ENCODE results near the gene MUC20.

The MUC20 gene

GRCh38 chr3:195701042-195701915 is 19.5 kb upstream of the MUC20 start:
- TF ChIP-seq ZFX (IDR thresholded peaks at IDR 0.05; ENCODE audit: borderline replicate concordance) = no peak
- no peak for TF ChIP-seq CTCF (IDR thresholded peaks at IDR 0.05)
- no peak overlapping the region for H3K27ac ChIP-seq

DNA sequence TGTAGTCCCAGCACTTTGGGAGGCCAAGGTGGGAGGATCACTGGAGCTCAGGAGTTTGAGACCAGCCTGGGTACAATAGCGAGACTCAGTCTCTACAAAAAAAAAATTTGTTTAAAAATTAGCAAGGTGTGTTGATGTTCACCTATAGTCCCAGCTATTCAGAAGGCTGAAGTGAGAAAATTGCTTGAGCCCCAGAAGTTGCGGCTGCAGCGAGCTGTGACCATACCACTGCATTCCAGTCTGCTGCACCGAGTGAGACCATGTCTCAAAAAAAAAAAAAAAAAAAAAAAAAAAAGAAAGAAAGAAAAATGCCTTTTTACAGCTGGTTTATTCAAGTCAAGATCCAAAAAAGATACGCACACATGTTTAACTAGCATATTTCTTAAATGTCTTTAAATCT is 17.0 kb upstream of the MUC20 start:
- no peak overlapping the region for H3K27ac ChIP-seq
- TF ChIP-seq ZFX (IDR thresholded peaks at IDR 0.05; ENCODE audit: borderline replicate concordance) (no peak), CTCF (IDR thresholded peaks at IDR 0.05) (no peak)

DNA sequence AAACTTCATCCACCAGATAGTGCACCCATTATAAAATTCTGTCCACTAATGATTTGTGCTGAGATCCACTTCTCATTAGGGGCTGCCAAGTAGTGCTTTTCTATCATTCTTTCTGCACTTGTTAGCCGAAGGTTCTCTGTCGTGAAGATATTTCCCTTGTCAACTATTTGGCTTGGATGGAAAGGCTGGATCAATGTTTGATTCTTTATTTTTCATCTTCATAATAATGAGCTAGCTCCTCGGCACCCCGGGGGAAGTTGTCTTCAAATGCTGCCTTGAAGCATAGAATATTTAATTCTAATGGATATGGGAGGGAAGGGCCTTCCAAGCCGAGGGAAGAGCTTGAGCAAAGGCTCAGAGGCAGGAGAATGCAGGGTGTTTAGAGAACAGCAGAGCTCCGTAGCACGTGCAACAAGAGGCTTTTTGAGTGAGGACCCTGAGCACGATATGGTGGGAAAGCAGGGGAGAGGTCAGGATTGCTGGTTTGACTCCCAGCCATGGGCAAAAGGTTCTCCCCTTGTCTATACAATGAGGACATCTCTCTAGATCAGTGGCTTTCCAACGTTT is 16.3 kb upstream of the MUC20 start:
- no peak for TF ChIP-seq CTCF (IDR thresholded peaks at IDR 0.05)
- no peak for TF ChIP-seq ZFX (IDR thresholded peaks at IDR 0.05; ENCODE audit: borderline replicate concordance)
- no peak overlapping the region for H3K27ac ChIP-seq

DNA sequence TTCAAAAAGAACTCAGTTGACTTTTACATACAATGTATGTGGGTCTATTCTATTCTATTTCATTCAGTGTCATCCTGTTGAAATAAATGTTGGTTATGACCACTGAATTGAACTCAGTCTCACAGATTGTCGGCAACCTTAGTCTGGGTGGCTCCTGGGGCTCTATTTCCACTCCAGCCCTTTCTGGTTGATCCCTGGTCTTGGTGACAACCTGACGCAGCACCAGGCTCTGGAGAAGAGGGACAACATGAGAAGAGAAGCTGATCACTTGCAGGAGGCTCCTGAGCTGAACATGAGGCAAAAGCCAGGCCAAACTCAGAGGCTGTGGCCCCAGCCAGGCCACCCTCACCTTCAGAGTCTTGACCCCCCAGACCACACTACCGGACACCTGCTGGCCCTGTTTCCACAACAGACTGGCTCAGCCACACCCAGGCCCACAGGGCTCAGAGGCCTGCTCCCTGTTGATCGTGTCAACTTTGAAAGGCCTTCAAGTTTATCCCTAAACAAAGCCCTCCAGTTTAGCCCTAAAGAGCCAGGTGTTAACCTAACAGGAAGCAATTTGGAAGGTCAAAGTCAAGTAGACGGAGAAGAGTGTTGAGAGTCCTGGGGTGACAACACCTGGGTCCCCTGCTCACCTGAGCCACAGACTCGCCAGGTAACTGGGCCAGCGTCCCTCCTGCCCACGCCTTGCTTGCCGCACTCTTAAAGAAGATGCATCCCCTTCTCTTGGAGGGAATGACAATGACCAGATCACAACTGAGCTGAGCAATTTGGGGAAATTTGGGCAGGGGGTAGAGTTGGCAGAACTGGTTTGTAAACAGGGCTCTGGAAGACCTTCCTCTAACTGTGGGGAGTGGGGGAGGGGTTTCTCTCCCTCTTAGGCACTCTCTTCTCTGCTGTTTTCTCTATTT is 15.4 kb upstream of the MUC20 start:
- TF ChIP-seq ZFX (IDR thresholded peaks at IDR 0.05; ENCODE audit: borderline replicate concordance) = no peak
- no peak for TF ChIP-seq CTCF (IDR thresholded peaks at IDR 0.05)
- H3K27ac ChIP-seq = no peak overlapping the region

DNA sequence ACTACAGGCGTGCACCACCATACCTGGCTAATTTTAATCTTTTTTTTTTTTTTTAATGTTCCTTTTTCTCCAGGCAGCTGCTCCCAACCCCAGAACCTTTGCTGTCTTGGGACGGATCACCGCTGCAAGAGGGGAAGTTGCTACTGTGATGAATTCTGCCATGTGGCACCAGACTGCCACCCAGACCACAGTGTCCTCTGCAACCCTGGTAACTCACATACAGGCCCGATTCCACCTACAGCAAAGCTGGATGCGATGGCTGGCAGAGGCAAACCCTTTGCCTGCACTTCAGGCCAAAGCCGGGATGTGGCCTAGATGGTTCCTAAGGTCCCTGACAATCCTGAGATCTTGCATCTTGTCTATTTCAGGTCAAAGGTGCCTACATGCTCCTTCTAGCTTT is 12.7 kb upstream of the MUC20 start:
- TF ChIP-seq ZFX (IDR thresholded peaks at IDR 0.05; ENCODE audit: borderline replicate concordance) (no peak), CTCF (IDR thresholded peaks at IDR 0.05) (no peak)
- H3K27ac ChIP-seq = no peak overlapping the region

- TF ChIP-seq CTCF (IDR thresholded peaks at IDR 0.05) (no peak), ZFX (IDR thresholded peaks at IDR 0.05; ENCODE audit: borderline replicate concordance) (no peak)
- no peak overlapping the region for H3K27ac ChIP-seq
These were observed 11.9 kb upstream of the MUC20 start for GRCh38 chr3:195708626-195709481.
